Embryonic facial prominence (tissue), 1 donor: Measurements from ENCODE around the gene HSF2BP.
"Not testable (repeated sequence)": the region's sequence is repeated elsewhere in the genome, so short reads cannot be mapped to it uniquely, and the experiment has no call there.

Experiments
- DNase-seq: peaks from one replicate; pipeline ENCODE4 v3.0.0-alpha.2; 2016; ENCODE audit errors: extremely low spot score

Gene HSF2BP

GRCh38 chr21:43619344-43619743, 39.9 kb downstream of the HSF2BP start:
- DNase-seq: no peak

- DNase-seq: no peak
Observed at GRCh38 chr21:43618940-43619339, 40.3 kb downstream of the HSF2BP start.

- not testable (repeated sequence) for DNase-seq
Observed at GRCh38 chr21:43616861-43617260, 42.4 kb downstream of the HSF2BP start.

- no peak for DNase-seq
Observed at GRCh38 chr21:43614839-43615238, 44.4 kb downstream of the HSF2BP start.

- no peak for DNase-seq
Observed at GRCh38 chr21:43613755-43614638, 45.3 kb downstream of the HSF2BP start.

- no peak for DNase-seq
Observed at GRCh38 chr21:43611598-43612369, 47.5 kb downstream of the HSF2BP start.

- DNase-seq: no peak
Observed at GRCh38 chr21:43609501-43610340, 49.6 kb downstream of the HSF2BP start.

GRCh38 chr21:43608664-43609063, 50.6 kb downstream of the HSF2BP start:
- DNase-seq: no peak

- DNase-seq: no peak
Observed at GRCh38 chr21:43608225-43608624, 51.1 kb downstream of the HSF2BP start.

- DNase-seq: no peak
Observed at GRCh38 chr21:43605320-43606215, 53.7 kb downstream of the HSF2BP start.

GRCh38 chr21:43604505-43605204, 54.6 kb downstream of the HSF2BP start:
- no peak for DNase-seq

- no peak for DNase-seq
Observed at GRCh38 chr21:43603641-43604504, 55.4 kb downstream of the HSF2BP start.

GRCh38 chr21:43603233-43603626, 56.1 kb downstream of the HSF2BP start:
- no peak for DNase-seq

- no peak for DNase-seq
Observed at GRCh38 chr21:43602266-43603232, 56.7 kb downstream of the HSF2BP start.

GRCh38 chr21:43600642-43601402, 58.5 kb downstream of the HSF2BP start:
- peak; percentile 54 for DNase-seq

GRCh38 chr21:43599728-43600127, 59.6 kb downstream of the HSF2BP start:
- DNase-seq: no peak

- no peak for DNase-seq
Observed at GRCh38 chr21:43598416-43599120, 60.7 kb downstream of the HSF2BP start.
